WTC11 (cell line): ENCODE data around the gene ARHGEF1. TPM values are rescaled to one million over a fixed set of nuclear protein-coding genes. Genes with fewer than 3 reads are reported as not detected.

Source experiments
- ATAC-seq: fragments of 200-7000 bp; cut with Tn5 transposase; 2 replicates; pipeline ENCODE4 v1.10.0; 2021; ENCODE audit warnings: mild to moderate bottlenecking, moderate library complexity
- CTCF ChIA-PET: fragments of 300-600 bp; sonication (Branson Sonifier 250); formaldehyde crosslinking; loops from one replicate; lab custom pipeline; 2021; ENCODE audit warnings: antibody characterized with exemption; lab: Charles Lee
- POLR2A ChIA-PET: fragments of 350-600 bp; sonication (Branson Sonifier 250); formaldehyde crosslinking; loops from one replicate; lab custom pipeline; 2021; ENCODE audit warnings: antibody characterized with exemption; lab: Charles Lee
- DNase-seq: peaks from one replicate; pipeline ENCODE4 v3.0.0; 2021; ENCODE audit warnings: low spot score
- H3K27ac Mint-ChIP-seq: 2 replicates; pipeline ENCODE4 v1.8.0; 2021; ENCODE audit warnings: mixed read lengths
- H3K27me3 Mint-ChIP-seq: 2 replicates; pipeline ENCODE4 v1.8.0; 2021; ENCODE audit warnings: low read depth, mild to moderate bottlenecking, moderate library complexity, mixed read lengths
- H3K36me3 Mint-ChIP-seq: 2 replicates; pipeline ENCODE4 v1.8.0; 2021; ENCODE audit warnings: mixed read lengths
- H3K4me1 Mint-ChIP-seq: 2 replicates; pipeline ENCODE4 v1.8.0; 2022; ENCODE audit warnings: mixed read lengths
- H3K4me3 Mint-ChIP-seq: 2 replicates; pipeline ENCODE4 v1.8.0; 2021; ENCODE audit warnings: mild to moderate bottlenecking, moderate library complexity, mixed read lengths
- H3K9me3 Mint-ChIP-seq: 2 replicates; pipeline ENCODE4 v1.8.0; 2021; ENCODE audit warnings: mixed read lengths
- CBFB ChIP-seq: sonication (generic); formaldehyde crosslinking; IDR thresholded peaks from 2 replicates; pipeline ENCODE4 v1.8.1; 2022; ENCODE audit warnings: mild to moderate bottlenecking, low read depth, missing genetic modification reagents
- FOXK1 ChIP-seq: sonication (generic); formaldehyde crosslinking; IDR thresholded peaks from 2 replicates; pipeline ENCODE4 v1.8.0; 2022; ENCODE audit warnings: mild to moderate bottlenecking, moderate library complexity, missing genetic modification reagents
- FOXP1 ChIP-seq: sonication (generic); formaldehyde crosslinking; IDR thresholded peaks from 2 replicates; pipeline ENCODE4 v1.8.0; 2022; ENCODE audit warnings: missing genetic modification reagents, mild to moderate bottlenecking, moderate library complexity, borderline replicate concordance
- GABPB1 ChIP-seq: sonication (generic); formaldehyde crosslinking; IDR thresholded peaks from 2 replicates; pipeline ENCODE4 v1.8.1; 2023; ENCODE audit warnings: mild to moderate bottlenecking, missing genetic modification reagents
- HMGA2 ChIP-seq: fragments of 250-450 bp; sonication (Bioruptor Pico); IDR thresholded peaks from 2 replicates; pipeline ENCODE4 v1.4.0; 2021; ENCODE audit warnings: mild to moderate bottlenecking, moderate library complexity
- JAZF1 ChIP-seq: fragments of 250-450 bp; sonication (Bioruptor Pico); IDR thresholded peaks from 2 replicates; pipeline ENCODE4 v1.9.0; 2021; ENCODE audit warnings: moderate library complexity, mild to moderate bottlenecking, inconsistent platforms
- NFATC4 ChIP-seq: fragments of 250-450 bp; sonication (Bioruptor Pico); IDR thresholded peaks from 2 replicates; pipeline ENCODE4 v1.9.0; 2021; ENCODE audit warnings: mild to moderate bottlenecking
- NR3C1 ChIP-seq: sonication (generic); formaldehyde crosslinking; conservative IDR thresholded peaks from 2 replicates; pipeline ENCODE4 v1.8.1; 2023; ENCODE audit warnings: low read depth, mild to moderate bottlenecking, missing genetic modification reagents
- PRRX2 ChIP-seq: fragments of 250-450 bp; sonication (Bioruptor Pico); IDR thresholded peaks from 2 replicates; pipeline ENCODE4 v1.8.0; 2021; ENCODE audit warnings: mild to moderate bottlenecking
- RORB ChIP-seq: fragments of 250-450 bp; sonication (Bioruptor Pico); IDR thresholded peaks from 2 replicates; pipeline ENCODE4 v1.9.0; 2021; ENCODE audit warnings: mild to moderate bottlenecking
- ZNF121 ChIP-seq: sonication (generic); formaldehyde crosslinking; IDR thresholded peaks from 2 replicates; pipeline ENCODE4 v1.8.0; 2023; ENCODE audit warnings: missing genetic modification reagents
- ZNF396 ChIP-seq: fragments of 250-450 bp; sonication (Bioruptor Pico); IDR thresholded peaks from 2 replicates; pipeline ENCODE4 v1.8.0; 2021; ENCODE audit warnings: mild to moderate bottlenecking, moderate library complexity, borderline replicate concordance
- total RNA-seq: library from RNA; stranded (reverse); gene quantifications from 3 replicates; pipeline ENCODE4 v1.2.3, GENCODE V29; 2021
- TF ChIP-seq, protein P1 (sequence below): fragments of 250-450 bp; sonication (Bioruptor Pico); IDR thresholded peaks from 2 replicates; pipeline ENCODE4 v1.9.0; 2021; ENCODE audit warnings: mild to moderate bottlenecking
- TF ChIP-seq, protein P2 (sequence below): sonication (generic); formaldehyde crosslinking; IDR thresholded peaks from 2 replicates; pipeline ENCODE4 v1.8.1; 2023; ENCODE audit warnings: mild to moderate bottlenecking, missing genetic modification reagents, moderate library complexity
- TF ChIP-seq, protein P3 (sequence below): sonication (generic); formaldehyde crosslinking; IDR thresholded peaks from 2 replicates; pipeline ENCODE4 v1.8.1; 2023; ENCODE audit warnings: mild to moderate bottlenecking, missing genetic modification reagents, moderate library complexity
- TF ChIP-seq, protein P4 (sequence below): fragments of 200-600 bp; IDR thresholded peaks from 2 replicates; pipeline ENCODE4 v1.8.0; 2022; ENCODE audit warnings: antibody characterized with exemption
- TF ChIP-seq, protein P5 (sequence below): sonication (generic); formaldehyde crosslinking; IDR thresholded peaks from 2 replicates; pipeline ENCODE4 v1.8.0; 2022; ENCODE audit warnings: mild to moderate bottlenecking, missing genetic modification reagents
- TF ChIP-seq, protein P6 (sequence below): sonication (generic); formaldehyde crosslinking; IDR thresholded peaks from 2 replicates; pipeline ENCODE4 v1.8.1; 2022; ENCODE audit warnings: mild to moderate bottlenecking, moderate library complexity, missing genetic modification reagents
- TF ChIP-seq, protein P7 (sequence below): fragments of 250-450 bp; sonication (Bioruptor Pico); IDR thresholded peaks from 2 replicates; pipeline ENCODE4 v1.9.0; 2021; ENCODE audit warnings: mild to moderate bottlenecking, borderline replicate concordance
- TF ChIP-seq, protein P8 (sequence below): sonication (generic); formaldehyde crosslinking; IDR thresholded peaks from 2 replicates; pipeline ENCODE4 v1.8.0; 2022; ENCODE audit warnings: mild to moderate bottlenecking, missing genetic modification reagents

ARHGEF1 gene
- total RNA-seq, 1 experiment from 2014 or later, result 102 TPM

DNA sequence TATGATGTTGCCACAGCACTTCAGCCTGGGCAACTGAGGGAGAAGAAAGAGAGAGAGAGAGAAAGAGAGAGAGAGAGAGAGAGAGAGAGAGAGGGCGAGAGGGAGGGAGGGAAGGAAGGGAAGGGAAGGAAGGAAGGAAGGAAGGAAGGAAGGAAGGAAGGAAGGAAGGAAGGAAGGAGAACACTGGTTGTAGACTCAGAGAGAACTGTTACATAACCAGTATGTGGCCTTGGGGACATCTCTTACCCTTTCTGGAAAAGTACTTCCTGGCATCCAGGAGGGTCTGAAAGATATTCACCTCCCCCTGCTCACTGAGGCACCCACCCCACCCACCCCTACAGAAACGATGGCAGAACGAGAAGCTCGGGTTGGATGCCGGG lies 2.7 kb upstream of the ARHGEF1 start (continued):
- TF ChIP-seq, protein P1, sequence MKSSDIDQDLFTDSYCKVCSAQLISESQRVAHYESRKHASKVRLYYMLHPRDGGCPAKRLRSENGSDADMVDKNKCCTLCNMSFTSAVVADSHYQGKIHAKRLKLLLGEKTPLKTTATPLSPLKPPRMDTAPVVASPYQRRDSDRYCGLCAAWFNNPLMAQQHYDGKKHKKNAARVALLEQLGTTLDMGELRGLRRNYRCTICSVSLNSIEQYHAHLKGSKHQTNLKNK (CRISPR knock-in tag), result no peak
- no peak for TF ChIP-seq CBFB
- TF ChIP-seq, protein P2, sequence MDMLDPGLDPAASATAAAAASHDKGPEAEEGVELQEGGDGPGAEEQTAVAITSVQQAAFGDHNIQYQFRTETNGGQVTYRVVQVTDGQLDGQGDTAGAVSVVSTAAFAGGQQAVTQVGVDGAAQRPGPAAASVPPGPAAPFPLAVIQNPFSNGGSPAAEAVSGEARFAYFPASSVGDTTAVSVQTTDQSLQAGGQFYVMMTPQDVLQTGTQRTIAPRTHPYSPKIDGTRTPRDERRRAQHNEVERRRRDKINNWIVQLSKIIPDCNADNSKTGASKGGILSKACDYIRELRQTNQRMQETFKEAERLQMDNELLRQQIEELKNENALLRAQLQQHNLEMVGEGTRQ (CRISPR knock-in tag), result no peak
- TF ChIP-seq ZNF121, result no peak
- TF ChIP-seq, protein P3, sequence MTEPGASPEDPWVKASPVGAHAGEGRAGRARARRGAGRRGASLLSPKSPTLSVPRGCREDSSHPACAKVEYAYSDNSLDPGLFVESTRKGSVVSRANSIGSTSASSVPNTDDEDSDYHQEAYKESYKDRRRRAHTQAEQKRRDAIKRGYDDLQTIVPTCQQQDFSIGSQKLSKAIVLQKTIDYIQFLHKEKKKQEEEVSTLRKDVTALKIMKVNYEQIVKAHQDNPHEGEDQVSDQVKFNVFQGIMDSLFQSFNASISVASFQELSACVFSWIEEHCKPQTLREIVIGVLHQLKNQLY, result no peak
- TF ChIP-seq, protein P4, sequence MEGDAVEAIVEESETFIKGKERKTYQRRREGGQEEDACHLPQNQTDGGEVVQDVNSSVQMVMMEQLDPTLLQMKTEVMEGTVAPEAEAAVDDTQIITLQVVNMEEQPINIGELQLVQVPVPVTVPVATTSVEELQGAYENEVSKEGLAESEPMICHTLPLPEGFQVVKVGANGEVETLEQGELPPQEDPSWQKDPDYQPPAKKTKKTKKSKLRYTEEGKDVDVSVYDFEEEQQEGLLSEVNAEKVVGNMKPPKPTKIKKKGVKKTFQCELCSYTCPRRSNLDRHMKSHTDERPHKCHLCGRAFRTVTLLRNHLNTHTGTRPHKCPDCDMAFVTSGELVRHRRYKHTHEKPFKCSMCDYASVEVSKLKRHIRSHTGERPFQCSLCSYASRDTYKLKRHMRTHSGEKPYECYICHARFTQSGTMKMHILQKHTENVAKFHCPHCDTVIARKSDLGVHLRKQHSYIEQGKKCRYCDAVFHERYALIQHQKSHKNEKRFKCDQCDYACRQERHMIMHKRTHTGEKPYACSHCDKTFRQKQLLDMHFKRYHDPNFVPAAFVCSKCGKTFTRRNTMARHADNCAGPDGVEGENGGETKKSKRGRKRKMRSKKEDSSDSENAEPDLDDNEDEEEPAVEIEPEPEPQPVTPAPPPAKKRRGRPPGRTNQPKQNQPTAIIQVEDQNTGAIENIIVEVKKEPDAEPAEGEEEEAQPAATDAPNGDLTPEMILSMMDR, result no peak
- no peak for TF ChIP-seq RORB (CRISPR knock-in tag)
- TF ChIP-seq GABPB1 (CRISPR knock-in tag), result no peak
- TF ChIP-seq FOXK1, result no peak
- TF ChIP-seq, protein P5, sequence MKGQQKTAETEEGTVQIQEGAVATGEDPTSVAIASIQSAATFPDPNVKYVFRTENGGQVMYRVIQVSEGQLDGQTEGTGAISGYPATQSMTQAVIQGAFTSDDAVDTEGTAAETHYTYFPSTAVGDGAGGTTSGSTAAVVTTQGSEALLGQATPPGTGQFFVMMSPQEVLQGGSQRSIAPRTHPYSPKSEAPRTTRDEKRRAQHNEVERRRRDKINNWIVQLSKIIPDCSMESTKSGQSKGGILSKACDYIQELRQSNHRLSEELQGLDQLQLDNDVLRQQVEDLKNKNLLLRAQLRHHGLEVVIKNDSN (CRISPR knock-in tag), result no peak
- TF ChIP-seq PRRX2, result no peak
- no peak for TF ChIP-seq NR3C1 (CRISPR knock-in tag)
- no peak for TF ChIP-seq HMGA2
- no peak for TF ChIP-seq NFATC4 (CRISPR knock-in tag)

DNA sequence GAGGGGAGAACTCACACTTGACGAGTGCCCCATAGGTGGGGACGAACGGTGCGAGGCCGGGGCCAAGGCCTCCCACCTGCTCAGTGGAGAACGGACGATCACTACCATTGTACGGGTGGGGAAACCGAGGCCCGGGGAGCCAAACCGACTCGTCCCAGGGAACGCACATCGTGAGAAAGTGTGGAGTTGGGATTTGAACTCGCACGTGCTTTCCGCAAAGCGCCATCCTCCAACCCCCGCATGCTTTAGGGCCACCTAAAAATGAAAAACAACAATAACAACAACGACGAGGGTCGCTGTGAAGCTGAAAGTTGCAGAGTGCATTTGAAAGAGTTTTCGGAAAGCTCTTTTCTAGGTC lies 458 bp downstream of the ARHGEF1 start:
- H3K9me3 Mint-ChIP-seq, result no peaks in the 10 kb centered on the region
- H3K4me3 Mint-ChIP-seq, result peak overlapping the region; percentile 94
- ATAC-seq, result no peak
- no peaks in the 10 kb centered on the region for H3K36me3 Mint-ChIP-seq
- peaks cover 42% of the 10 kb centered on the region for H3K4me1 Mint-ChIP-seq
- CTCF ChIA-PET, result interaction anchor here (1.1 to 4.7 kb wide), 3 partner anchors 11 to 49 kb away, joined by 3 to 46 read pairs (median 7); no protein-coding TSS in a partner anchor
- peaks cover 29% of the 10 kb centered on the region for H3K27me3 Mint-ChIP-seq
- TF ChIP-seq ZNF396 (CRISPR knock-in tag) (no peak), ZNF121 (no peak), FOXP1 (CRISPR knock-in tag) (no peak), JAZF1 (CRISPR knock-in tag) (no peak)
- TF ChIP-seq, protein P6, sequence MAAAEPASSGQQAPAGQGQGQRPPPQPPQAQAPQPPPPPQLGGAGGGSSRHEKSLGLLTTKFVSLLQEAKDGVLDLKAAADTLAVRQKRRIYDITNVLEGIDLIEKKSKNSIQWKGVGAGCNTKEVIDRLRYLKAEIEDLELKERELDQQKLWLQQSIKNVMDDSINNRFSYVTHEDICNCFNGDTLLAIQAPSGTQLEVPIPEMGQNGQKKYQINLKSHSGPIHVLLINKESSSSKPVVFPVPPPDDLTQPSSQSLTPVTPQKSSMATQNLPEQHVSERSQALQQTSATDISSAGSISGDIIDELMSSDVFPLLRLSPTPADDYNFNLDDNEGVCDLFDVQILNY (CRISPR knock-in tag), result 0 out of 2 replicates have a peak, but pooled peaks have one; percentile 2
- TF ChIP-seq, protein P7, sequence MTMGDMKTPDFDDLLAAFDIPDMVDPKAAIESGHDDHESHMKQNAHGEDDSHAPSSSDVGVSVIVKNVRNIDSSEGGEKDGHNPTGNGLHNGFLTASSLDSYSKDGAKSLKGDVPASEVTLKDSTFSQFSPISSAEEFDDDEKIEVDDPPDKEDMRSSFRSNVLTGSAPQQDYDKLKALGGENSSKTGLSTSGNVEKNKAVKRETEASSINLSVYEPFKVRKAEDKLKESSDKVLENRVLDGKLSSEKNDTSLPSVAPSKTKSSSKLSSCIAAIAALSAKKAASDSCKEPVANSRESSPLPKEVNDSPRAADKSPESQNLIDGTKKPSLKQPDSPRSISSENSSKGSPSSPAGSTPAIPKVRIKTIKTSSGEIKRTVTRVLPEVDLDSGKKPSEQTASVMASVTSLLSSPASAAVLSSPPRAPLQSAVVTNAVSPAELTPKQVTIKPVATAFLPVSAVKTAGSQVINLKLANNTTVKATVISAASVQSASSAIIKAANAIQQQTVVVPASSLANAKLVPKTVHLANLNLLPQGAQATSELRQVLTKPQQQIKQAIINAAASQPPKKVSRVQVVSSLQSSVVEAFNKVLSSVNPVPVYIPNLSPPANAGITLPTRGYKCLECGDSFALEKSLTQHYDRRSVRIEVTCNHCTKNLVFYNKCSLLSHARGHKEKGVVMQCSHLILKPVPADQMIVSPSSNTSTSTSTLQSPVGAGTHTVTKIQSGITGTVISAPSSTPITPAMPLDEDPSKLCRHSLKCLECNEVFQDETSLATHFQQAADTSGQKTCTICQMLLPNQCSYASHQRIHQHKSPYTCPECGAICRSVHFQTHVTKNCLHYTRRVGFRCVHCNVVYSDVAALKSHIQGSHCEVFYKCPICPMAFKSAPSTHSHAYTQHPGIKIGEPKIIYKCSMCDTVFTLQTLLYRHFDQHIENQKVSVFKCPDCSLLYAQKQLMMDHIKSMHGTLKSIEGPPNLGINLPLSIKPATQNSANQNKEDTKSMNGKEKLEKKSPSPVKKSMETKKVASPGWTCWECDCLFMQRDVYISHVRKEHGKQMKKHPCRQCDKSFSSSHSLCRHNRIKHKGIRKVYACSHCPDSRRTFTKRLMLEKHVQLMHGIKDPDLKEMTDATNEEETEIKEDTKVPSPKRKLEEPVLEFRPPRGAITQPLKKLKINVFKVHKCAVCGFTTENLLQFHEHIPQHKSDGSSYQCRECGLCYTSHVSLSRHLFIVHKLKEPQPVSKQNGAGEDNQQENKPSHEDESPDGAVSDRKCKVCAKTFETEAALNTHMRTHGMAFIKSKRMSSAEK (CRISPR knock-in tag), result no peak
- TF ChIP-seq, protein P1 (CRISPR knock-in tag), result no peak
- TF ChIP-seq, protein P8, sequence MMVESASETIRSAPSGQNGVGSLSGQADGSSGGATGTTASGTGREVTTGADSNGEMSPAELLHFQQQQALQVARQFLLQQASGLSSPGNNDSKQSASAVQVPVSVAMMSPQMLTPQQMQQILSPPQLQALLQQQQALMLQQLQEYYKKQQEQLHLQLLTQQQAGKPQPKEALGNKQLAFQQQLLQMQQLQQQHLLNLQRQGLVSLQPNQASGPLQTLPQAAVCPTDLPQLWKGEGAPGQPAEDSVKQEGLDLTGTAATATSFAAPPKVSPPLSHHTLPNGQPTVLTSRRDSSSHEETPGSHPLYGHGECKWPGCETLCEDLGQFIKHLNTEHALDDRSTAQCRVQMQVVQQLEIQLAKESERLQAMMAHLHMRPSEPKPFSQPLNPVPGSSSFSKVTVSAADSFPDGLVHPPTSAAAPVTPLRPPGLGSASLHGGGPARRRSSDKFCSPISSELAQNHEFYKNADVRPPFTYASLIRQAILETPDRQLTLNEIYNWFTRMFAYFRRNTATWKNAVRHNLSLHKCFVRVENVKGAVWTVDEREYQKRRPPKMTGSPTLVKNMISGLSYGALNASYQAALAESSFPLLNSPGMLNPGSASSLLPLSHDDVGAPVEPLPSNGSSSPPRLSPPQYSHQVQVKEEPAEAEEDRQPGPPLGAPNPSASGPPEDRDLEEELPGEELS (CRISPR knock-in tag), result no peak
- no peak for DNase-seq
- H3K27ac Mint-ChIP-seq, result peak overlapping the region; percentile 79
- POLR2A ChIA-PET, result interaction anchor here (2.1 kb wide), 1 partner anchor 10 kb away, joined by 10 read pairs; no protein-coding TSS in a partner anchor
